Measurements from ENCODE around the gene WDR45B.

DNA sequence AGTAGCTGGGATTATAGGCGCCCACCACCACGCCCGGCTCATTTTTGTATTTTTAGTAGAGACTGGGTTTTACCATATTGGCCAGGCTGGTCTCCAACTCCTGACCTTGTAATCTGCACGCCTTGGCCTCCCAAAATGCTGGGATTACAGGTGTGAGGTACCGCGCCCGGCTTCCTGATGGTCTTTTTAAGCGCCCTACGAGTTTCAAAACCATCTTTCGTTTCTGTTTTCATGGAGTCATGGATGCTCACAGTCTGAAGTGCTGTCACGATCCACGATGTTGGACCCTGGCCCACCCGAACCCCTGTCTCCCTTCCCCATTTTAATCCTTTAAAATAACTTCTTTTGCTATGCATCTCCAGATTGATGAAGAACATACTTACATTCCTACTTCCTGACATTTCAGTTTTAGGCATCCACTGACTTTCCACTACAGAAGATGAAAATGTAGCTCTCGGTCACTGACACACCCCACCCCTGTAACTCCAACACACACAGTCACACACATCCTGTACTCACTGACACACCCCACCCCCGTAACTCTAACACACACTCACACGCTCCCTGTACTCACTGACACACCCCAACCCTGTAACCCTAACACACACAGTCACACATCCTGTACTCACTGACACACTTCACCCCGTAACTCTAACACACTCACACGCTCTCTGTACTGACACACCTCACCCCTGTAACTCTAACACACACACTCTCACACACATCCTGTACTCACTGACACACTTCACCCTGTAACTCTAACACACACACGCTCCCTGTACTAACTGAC is 22.6 kb upstream of the WDR45B start:
- TF ChIP-seq, protein P1, sequence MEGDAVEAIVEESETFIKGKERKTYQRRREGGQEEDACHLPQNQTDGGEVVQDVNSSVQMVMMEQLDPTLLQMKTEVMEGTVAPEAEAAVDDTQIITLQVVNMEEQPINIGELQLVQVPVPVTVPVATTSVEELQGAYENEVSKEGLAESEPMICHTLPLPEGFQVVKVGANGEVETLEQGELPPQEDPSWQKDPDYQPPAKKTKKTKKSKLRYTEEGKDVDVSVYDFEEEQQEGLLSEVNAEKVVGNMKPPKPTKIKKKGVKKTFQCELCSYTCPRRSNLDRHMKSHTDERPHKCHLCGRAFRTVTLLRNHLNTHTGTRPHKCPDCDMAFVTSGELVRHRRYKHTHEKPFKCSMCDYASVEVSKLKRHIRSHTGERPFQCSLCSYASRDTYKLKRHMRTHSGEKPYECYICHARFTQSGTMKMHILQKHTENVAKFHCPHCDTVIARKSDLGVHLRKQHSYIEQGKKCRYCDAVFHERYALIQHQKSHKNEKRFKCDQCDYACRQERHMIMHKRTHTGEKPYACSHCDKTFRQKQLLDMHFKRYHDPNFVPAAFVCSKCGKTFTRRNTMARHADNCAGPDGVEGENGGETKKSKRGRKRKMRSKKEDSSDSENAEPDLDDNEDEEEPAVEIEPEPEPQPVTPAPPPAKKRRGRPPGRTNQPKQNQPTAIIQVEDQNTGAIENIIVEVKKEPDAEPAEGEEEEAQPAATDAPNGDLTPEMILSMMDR (IDR thresholded peaks at IDR 0.05; ENCODE audit: extremely low read depth in 1 of 2, insufficient read depth in 1 of 2, low read depth in 1 of 2, low read length in 2 of 2), result no peak
- TF ChIP-seq POLR2AphosphoS5 (IDR thresholded peaks at IDR 0.05; ENCODE audit: insufficient read depth, low read depth, low read length) (no peak), JUN (IDR thresholded peaks at IDR 0.05; ENCODE audit: borderline replicate concordance, insufficient read depth, insufficient read length, low read depth) (no peak), POLR2A (IDR thresholded peaks at IDR 0.05; ENCODE audit: low read depth, low read length) (no peak), EZH2 (IDR thresholded peaks at IDR 0.05; ENCODE audit: borderline replicate concordance, low read depth, low read length, severe bottlenecking) (no peak)
- TF ChIP-seq, protein P2, sequence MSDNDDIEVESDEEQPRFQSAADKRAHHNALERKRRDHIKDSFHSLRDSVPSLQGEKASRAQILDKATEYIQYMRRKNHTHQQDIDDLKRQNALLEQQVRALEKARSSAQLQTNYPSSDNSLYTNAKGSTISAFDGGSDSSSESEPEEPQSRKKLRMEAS (IDR thresholded peaks at IDR 0.05; ENCODE audit: insufficient read depth, insufficient read length), result no peak
